Measurements from ENCODE around the gene RTF2. TPM values are rescaled to one million over a fixed set of nuclear protein-coding genes. Genes with fewer than 3 reads are reported as not detected.
A peak's percentile ranks its signal among the peaks of the same experiment; 100 is the strongest.

The RTF2 gene
- total and polyA plus RNA-seq, 2 of the 13 experiments (the other 11 are each of a cell fraction or from before 2014, with no cell fraction given), result 81.8 to 142 TPM

GRCh38 chr20:56468316-56469076, at the start of gene RTF2 (continued):
- TF ChIP-seq, protein P1, sequence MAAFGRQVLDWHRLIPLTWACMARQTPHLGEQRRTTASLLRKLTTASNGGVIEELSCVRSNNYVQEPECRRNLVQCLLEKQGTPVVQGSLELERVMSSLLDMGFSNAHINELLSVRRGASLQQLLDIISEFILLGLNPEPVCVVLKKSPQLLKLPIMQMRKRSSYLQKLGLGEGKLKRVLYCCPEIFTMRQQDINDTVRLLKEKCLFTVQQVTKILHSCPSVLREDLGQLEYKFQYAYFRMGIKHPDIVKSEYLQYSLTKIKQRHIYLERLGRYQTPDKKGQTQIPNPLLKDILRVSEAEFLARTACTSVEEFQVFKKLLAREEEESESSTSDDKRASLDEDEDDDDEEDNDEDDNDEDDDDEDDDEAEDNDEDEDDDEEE (CRISPR knock-in tag; IDR thresholded peaks at IDR 0.05), result 0 out of 2 replicates have a peak, but pooled peaks have one; percentile 33
- TF ChIP-seq DDIT3 (CRISPR knock-in tag; IDR thresholded peaks at IDR 0.05), result no peak
- TF ChIP-seq NFE2L1 (CRISPR knock-in tag; IDR thresholded peaks at IDR 0.05; ENCODE audit: borderline replicate concordance), result peak; percentile 75; the same call in 1 of the 2 replicates
- TF ChIP-seq ZNF775 (CRISPR knock-in tag; IDR thresholded peaks at IDR 0.05; ENCODE audit: borderline replicate concordance), result no peak
- no peak for TF ChIP-seq PRPF4 (IDR thresholded peaks at IDR 0.05; ENCODE audit: low read depth, low read length, poor library complexity, severe bottlenecking)
- TF ChIP-seq, protein P2, sequence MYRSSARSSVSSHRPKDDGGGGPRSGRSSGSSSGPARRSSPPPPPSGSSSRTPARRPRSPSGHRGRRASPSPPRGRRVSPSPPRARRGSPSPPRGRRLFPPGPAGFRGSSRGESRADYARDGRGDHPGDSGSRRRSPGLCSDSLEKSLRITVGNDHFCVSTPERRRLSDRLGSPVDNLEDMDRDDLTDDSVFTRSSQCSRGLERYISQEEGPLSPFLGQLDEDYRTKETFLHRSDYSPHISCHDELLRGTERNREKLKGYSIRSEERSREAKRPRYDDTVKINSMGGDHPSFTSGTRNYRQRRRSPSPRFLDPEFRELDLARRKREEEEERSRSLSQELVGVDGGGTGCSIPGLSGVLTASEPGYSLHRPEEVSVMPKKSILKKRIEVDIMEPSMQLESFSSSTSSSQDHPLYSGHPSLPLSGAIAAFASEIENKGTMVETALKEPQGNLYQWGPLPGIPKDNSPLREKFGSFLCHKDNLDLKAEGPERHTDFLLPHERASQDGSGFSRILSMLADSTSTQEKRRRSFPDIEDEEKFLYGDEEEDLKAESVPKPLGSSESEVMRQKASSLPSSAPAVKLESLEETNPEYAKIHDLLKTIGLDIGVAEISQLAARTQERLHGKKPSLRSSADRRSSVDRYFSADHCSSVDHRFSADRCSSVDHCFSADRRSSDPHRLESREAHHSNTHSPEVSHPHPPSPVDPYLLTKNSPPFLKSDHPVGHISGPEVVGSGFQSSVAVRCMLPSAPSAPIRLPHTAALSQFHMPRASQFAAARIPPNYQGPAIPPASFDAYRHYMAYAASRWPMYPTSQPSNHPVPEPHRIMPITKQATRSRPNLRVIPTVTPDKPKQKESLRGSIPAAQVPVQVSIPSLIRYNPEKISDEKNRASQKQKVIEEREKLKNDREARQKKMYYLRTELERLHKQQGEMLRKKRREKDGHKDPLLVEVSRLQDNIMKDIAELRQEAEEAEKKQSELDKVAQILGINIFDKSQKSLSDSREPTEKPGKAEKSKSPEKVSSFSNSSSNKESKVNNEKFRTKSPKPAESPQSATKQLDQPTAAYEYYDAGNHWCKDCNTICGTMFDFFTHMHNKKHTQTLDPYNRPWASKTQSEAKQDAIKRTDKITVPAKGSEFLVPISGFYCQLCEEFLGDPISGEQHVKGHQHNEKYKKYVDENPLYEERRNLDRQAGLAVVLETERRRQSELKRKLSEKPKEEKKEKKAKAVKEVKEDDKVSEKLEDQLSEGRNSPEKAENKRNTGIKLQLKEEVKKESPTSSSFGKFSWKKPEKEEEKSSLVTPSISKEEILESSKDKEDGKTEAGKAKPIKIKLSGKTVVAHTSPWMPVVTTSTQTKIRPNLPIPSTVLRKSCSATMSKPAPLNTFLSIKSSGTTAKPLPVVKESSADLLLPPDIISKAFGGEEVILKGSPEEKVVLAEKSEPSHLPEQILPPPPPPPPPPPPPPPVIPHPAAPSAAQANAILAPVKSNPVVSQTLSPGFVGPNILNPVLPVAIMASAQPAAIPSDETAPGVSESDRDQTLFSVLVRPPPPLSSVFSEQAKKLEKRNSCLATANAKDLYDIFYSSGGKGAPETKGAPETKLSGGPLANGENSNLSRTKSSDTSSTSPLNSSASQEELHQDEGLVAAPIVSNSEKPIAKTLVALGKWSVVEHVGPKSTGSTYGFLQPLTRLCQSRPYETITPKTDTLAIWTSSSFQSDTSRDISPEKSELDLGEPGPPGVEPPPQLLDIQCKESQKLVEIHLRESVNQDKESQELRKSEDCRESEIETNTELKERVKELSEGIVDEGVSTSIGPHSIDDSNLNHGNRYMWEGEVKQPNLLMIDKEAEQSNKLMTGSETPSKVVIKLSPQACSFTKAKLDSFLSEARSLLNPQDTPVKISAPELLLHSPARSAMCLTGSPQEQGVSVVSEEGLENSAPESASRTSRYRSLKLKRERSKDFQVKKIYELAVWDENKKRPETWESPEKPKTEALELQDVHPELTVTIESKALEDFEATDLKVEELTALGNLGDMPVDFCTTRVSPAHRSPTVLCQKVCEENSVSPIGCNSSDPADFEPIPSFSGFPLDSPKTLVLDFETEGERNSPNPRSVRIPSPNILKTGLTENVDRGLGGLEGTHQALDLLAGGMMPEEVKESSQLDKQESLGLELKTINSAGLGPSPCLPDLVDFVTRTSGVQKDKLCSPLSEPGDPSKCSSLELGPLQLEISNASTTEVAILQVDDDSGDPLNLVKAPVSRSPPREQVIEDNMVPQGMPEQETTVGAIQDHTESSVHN (CRISPR knock-in tag; IDR thresholded peaks at IDR 0.05), result peak; percentile 72
- TF ChIP-seq ZNF431 (CRISPR knock-in tag; IDR thresholded peaks at IDR 0.05; ENCODE audit: borderline replicate concordance, low read depth), result peak; percentile 88; the same call in 1 of the 2 replicates
- TF ChIP-seq, protein P3, sequence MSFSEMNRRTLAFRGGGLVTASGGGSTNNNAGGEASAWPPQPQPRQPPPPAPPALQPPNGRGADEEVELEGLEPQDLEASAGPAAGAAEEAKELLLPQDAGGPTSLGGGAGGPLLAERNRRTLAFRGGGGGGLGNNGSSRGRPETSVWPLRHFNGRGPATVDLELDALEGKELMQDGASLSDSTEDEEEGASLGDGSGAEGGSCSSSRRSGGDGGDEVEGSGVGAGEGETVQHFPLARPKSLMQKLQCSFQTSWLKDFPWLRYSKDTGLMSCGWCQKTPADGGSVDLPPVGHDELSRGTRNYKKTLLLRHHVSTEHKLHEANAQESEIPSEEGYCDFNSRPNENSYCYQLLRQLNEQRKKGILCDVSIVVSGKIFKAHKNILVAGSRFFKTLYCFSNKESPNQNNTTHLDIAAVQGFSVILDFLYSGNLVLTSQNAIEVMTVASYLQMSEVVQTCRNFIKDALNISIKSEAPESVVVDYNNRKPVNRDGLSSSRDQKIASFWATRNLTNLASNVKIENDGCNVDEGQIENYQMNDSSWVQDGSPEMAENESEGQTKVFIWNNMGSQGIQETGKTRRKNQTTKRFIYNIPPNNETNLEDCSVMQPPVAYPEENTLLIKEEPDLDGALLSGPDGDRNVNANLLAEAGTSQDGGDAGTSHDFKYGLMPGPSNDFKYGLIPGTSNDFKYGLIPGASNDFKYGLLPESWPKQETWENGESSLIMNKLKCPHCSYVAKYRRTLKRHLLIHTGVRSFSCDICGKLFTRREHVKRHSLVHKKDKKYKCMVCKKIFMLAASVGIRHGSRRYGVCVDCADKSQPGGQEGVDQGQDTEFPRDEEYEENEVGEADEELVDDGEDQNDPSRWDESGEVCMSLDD (CRISPR knock-in tag; IDR thresholded peaks at IDR 0.05; ENCODE audit: borderline replicate concordance), result peak; percentile 81; the same call in 1 of the 2 replicates
